GM12875 (cell line): Measurements from ENCODE around the gene PPIA.
"Not testable (repeated sequence)": the region's sequence is repeated elsewhere in the genome, so short reads cannot be mapped to it uniquely, and the experiment has no call there.

ENCODE experiments used
- H3K4me3 ChIP-seq: one replicate; pipeline ENCODE4 v1.5.1; 2011; ENCODE audit warnings: low read depth, low read length, control low read depth
- CTCF ChIP-seq: IDR thresholded peaks from 2 replicates; pipeline ENCODE4 v1.5.1; 2011; ENCODE audit warnings: low read depth, mild to moderate bottlenecking, control low read depth, inconsistent platforms, low read length, moderate library complexity, borderline replicate concordance; ENCODE audit not compliant: insufficient read depth

The PPIA gene

GRCh38 chr7:44782460-44782859 lies 14.0 kb upstream of the PPIA start:
- H3K4me3 ChIP-seq, result no peak overlapping the region
- no peak for TF ChIP-seq CTCF

DNA sequence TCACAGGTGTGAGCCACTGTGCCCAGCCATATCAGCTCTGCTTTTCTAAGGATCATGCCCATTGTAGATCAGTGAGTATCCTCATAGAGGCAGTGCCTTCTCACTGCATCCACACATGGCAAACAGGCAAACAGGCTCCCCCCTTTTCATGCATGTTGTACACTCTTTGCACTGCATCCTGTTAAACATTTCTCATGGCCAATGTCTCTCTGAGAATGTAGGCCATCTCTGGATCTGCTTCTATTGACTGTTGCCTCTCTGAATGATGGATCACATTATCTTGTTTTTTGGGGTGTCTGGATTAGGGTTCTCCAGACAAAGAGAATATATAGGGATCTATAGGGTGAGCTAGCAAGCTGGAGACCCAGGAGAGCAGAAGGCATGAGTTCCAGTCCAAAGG lies 13.1 kb upstream of the PPIA start:
- no peak overlapping the region for H3K4me3 ChIP-seq
- TF ChIP-seq CTCF, result no peak

- no peak overlapping the region for H3K4me3 ChIP-seq
- TF ChIP-seq CTCF, result no peak
Observed at GRCh38 chr7:44784364-44784763, 12.1 kb upstream of the PPIA start.

GRCh38 chr7:44785218-44785617 lies 11.3 kb upstream of the PPIA start:
- H3K4me3 ChIP-seq, result not testable (repeated sequence)

GRCh38 chr7:44787041-44787440 lies 9.4 kb upstream of the PPIA start:
- no peak for TF ChIP-seq CTCF
- H3K4me3 ChIP-seq, result no peak overlapping the region

DNA sequence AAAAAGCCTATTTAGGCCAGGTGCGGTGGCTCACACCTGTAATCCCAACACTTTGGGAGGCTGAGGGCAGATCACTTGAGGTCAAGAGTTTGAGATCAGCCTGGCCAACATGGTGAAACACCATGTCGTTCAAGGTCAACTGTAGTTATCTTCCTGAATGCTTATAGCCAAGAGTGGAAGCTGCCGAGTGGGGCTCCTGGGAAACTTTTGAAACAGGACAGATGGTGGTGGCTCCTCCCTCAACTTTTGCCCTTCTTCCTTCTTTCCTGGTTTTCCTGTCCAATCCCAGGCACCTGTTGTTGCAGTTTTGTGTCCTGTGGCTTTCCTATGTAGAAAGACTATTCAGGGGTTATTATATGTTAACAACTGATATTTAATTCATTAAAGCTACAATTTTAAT lies 8.7 kb upstream of the PPIA start:
- no peak for TF ChIP-seq CTCF
- H3K4me3 ChIP-seq, result no peak overlapping the region

GRCh38 chr7:44789990-44790389 lies 6.5 kb upstream of the PPIA start:
- no peak overlapping the region for H3K4me3 ChIP-seq
- TF ChIP-seq CTCF, result no peak
